Measurements from ENCODE around the gene PLCH1.

GRCh38 chr3:155525324-155525833 is 219.5 kb downstream of the PLCH1 start:
- no peak for TF ChIP-seq CTCF (IDR thresholded peaks at IDR 0.05)
- TF ChIP-seq EZH2 (IDR thresholded peaks at IDR 0.05; ENCODE audit: borderline replicate concordance, insufficient read depth, low read depth, low read length, poor library complexity, severe bottlenecking), result no peak

Data from B cell (primary cell).